ENCODE data around the gene ADGRG6.

DNA sequence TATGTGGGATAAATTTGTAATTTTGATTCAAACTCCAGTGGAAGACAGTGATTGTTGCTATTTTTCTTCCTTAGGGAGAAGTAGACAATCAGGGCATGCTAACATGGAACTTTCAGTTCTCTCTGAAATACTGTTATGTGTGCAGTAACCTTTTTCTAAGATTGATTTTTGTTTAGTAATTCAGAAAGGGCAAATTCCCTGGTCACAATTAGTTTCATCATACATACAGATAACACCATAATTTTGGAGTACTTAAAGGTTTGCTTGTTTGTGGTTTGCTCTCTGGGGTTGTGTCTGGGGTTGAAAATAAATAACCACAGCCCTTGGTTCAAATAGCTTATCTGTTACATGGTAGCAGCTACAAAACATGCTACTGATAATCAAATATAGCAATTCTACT lies 34.4 kb downstream of the ADGRG6 start:
- TF ChIP-seq POLR2A (IDR thresholded peaks at IDR 0.05) = no peak
- TF ChIP-seq, protein P1, sequence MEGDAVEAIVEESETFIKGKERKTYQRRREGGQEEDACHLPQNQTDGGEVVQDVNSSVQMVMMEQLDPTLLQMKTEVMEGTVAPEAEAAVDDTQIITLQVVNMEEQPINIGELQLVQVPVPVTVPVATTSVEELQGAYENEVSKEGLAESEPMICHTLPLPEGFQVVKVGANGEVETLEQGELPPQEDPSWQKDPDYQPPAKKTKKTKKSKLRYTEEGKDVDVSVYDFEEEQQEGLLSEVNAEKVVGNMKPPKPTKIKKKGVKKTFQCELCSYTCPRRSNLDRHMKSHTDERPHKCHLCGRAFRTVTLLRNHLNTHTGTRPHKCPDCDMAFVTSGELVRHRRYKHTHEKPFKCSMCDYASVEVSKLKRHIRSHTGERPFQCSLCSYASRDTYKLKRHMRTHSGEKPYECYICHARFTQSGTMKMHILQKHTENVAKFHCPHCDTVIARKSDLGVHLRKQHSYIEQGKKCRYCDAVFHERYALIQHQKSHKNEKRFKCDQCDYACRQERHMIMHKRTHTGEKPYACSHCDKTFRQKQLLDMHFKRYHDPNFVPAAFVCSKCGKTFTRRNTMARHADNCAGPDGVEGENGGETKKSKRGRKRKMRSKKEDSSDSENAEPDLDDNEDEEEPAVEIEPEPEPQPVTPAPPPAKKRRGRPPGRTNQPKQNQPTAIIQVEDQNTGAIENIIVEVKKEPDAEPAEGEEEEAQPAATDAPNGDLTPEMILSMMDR (IDR thresholded peaks at IDR 0.05 in 8 of 11, conservative IDR thresholded peaks at IDR 0.05 in 3 of 11) = no peak
